ENCODE data around the gene FILIP1L.

The FILIP1L gene

DNA sequence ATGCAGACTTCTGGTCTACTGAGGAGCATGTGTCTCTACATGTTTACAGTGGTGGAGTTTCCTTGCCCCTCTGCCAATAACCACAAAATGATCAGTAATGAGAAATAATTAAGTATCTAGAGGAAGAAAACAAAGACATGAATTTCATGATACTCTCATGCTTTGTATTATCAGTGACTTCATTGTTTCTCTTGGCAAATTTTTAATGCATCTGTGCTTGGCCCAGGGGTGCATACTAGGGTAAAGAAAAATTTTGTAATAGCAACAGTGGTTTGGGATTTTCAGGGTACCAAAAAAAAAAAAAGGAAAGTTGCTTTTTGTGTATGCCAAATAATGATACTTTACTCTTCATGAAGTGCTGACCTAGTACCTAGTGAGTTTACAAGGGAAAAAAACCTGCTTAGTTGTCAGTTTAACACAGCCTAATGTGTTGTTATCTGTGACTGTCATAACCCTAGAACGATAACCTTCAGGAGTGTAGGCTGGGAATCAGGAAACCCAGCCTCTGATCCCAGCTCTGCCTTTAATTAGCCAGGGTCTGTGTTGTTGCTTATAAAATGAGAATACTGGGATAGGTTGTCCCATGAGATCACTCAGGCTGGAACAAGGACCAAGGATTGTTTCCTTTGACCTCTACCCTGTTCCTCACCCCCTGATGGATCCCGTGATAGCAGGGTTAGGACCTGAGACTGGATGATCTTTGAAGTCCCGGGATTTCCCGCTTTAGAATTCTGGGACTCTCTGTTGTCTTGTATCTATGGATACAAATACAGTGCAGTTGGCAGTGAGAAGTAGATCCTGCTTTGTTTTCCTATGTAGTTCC, 179.1 kb downstream of the FILIP1L start (continued):
- TF ChIP-seq TCF4 (CRISPR knock-in tag; IDR thresholded peaks at IDR 0.05; ENCODE audit: borderline replicate concordance) (no peak), GLIS3 (CRISPR knock-in tag; IDR thresholded peaks at IDR 0.05) (no peak)

DNA sequence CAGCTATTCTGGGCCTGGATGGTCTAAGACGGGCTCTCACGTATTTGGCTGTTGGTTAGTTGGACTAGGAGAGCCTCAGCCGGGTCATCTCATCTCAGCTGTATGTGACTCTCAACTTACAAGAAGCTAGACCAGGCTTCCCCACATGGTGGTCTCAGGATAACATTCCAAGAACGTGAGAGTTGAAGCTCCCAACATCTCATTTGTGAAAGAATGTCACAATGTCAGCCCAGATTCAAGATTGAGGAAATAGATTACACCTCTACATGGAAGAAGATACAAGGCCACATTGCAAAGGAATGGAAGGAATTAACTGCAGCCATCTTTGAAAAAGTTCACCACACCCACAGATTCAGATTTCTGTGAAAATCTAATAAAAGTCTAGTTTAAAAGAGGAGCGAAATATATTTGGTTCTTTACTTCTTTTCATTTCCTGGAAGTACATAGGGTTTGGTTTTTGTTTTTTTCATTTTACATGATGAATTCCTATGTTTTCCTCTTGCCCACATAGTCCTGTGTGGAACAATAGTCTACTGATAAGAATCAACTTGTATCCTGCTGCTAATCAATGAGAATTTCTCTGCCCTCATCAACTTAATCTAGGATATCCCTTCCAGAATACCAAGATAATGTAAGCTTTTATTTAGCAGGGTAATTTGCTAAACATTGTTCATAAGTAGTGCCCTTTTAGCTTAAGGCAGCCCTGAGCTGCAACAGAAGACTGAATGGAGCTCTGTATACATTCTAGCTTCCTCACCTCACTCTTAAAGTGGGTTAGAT, 180.1 kb downstream of the FILIP1L start:
- TF ChIP-seq ESRRG (CRISPR knock-in tag; IDR thresholded peaks at IDR 0.05) (no peak), ARNTL (CRISPR knock-in tag; IDR thresholded peaks at IDR 0.05; ENCODE audit: borderline replicate concordance, low read depth) (no peak), BACH2 (CRISPR knock-in tag; IDR thresholded peaks at IDR 0.05; ENCODE audit: borderline replicate concordance) (no peak), ISL1 (CRISPR knock-in tag; IDR thresholded peaks at IDR 0.05) (no peak), RARB (CRISPR knock-in tag; IDR thresholded peaks at IDR 0.05) (no peak), CREB5 (CRISPR knock-in tag; IDR thresholded peaks at IDR 0.05; ENCODE audit: low read depth) (no peak), ZNF8 (CRISPR knock-in tag; IDR thresholded peaks at IDR 0.05) (no peak), ZNF70 (CRISPR knock-in tag; IDR thresholded peaks at IDR 0.05) (no peak), PPARA (CRISPR knock-in tag; IDR thresholded peaks at IDR 0.05; ENCODE audit: borderline replicate concordance) (no peak), ZFP3 (CRISPR knock-in tag; IDR thresholded peaks at IDR 0.05) (no peak), ZC3H10 (CRISPR knock-in tag; IDR thresholded peaks at IDR 0.05) (no peak)
- TF ChIP-seq, protein P1, sequence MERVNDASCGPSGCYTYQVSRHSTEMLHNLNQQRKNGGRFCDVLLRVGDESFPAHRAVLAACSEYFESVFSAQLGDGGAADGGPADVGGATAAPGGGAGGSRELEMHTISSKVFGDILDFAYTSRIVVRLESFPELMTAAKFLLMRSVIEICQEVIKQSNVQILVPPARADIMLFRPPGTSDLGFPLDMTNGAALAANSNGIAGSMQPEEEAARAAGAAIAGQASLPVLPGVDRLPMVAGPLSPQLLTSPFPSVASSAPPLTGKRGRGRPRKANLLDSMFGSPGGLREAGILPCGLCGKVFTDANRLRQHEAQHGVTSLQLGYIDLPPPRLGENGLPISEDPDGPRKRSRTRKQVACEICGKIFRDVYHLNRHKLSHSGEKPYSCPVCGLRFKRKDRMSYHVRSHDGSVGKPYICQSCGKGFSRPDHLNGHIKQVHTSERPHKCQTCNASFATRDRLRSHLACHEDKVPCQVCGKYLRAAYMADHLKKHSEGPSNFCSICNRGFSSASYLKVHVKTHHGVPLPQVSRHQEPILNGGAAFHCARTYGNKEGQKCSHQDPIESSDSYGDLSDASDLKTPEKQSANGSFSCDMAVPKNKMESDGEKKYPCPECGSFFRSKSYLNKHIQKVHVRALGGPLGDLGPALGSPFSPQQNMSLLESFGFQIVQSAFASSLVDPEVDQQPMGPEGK (CRISPR knock-in tag; IDR thresholded peaks at IDR 0.05; ENCODE audit: borderline replicate concordance) = no peak
- TF ChIP-seq, protein P2, sequence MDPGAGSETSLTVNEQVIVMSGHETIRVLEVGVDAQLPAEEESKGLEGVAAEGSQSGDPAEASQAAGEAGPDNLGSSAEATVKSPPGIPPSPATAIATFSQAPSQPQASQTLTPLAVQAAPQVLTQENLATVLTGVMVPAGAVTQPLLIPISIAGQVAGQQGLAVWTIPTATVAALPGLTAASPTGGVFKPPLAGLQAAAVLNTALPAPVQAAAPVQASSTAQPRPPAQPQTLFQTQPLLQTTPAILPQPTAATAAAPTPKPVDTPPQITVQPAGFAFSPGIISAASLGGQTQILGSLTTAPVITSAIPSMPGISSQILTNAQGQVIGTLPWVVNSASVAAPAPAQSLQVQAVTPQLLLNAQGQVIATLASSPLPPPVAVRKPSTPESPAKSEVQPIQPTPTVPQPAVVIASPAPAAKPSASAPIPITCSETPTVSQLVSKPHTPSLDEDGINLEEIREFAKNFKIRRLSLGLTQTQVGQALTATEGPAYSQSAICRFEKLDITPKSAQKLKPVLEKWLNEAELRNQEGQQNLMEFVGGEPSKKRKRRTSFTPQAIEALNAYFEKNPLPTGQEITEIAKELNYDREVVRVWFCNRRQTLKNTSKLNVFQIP (CRISPR knock-in tag; IDR thresholded peaks at IDR 0.05; ENCODE audit: borderline replicate concordance, low read depth) = no peak
- TF ChIP-seq, protein P3, sequence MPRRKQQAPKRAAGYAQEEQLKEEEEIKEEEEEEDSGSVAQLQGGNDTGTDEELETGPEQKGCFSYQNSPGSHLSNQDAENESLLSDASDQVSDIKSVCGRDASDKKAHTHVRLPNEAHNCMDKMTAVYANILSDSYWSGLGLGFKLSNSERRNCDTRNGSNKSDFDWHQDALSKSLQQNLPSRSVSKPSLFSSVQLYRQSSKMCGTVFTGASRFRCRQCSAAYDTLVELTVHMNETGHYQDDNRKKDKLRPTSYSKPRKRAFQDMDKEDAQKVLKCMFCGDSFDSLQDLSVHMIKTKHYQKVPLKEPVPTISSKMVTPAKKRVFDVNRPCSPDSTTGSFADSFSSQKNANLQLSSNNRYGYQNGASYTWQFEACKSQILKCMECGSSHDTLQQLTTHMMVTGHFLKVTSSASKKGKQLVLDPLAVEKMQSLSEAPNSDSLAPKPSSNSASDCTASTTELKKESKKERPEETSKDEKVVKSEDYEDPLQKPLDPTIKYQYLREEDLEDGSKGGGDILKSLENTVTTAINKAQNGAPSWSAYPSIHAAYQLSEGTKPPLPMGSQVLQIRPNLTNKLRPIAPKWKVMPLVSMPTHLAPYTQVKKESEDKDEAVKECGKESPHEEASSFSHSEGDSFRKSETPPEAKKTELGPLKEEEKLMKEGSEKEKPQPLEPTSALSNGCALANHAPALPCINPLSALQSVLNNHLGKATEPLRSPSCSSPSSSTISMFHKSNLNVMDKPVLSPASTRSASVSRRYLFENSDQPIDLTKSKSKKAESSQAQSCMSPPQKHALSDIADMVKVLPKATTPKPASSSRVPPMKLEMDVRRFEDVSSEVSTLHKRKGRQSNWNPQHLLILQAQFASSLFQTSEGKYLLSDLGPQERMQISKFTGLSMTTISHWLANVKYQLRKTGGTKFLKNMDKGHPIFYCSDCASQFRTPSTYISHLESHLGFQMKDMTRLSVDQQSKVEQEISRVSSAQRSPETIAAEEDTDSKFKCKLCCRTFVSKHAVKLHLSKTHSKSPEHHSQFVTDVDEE (CRISPR knock-in tag; IDR thresholded peaks at IDR 0.05) = no peak
- TF ChIP-seq, protein P4, sequence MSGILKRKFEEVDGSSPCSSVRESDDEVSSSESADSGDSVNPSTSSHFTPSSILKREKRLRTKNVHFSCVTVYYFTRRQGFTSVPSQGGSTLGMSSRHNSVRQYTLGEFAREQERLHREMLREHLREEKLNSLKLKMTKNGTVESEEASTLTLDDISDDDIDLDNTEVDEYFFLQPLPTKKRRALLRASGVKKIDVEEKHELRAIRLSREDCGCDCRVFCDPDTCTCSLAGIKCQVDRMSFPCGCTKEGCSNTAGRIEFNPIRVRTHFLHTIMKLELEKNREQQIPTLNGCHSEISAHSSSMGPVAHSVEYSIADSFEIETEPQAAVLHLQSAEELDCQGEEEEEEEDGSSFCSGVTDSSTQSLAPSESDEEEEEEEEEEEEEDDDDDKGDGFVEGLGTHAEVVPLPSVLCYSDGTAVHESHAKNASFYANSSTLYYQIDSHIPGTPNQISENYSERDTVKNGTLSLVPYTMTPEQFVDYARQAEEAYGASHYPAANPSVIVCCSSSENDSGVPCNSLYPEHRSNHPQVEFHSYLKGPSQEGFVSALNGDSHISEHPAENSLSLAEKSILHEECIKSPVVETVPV (CRISPR knock-in tag; IDR thresholded peaks at IDR 0.05) = no peak
- ATAC-seq = no peak

GRCh38 chr3:99931059-99931458, 183.2 kb downstream of the FILIP1L start:
- no peak for ATAC-seq
- TF ChIP-seq ZNF70 (CRISPR knock-in tag; IDR thresholded peaks at IDR 0.05) = no peak
- TF ChIP-seq ZFP30 (CRISPR knock-in tag; IDR thresholded peaks at IDR 0.05) = no peak
- no peak for TF ChIP-seq ZNF8 (CRISPR knock-in tag; IDR thresholded peaks at IDR 0.05)
- no peak for TF ChIP-seq OSR1 (CRISPR knock-in tag; IDR thresholded peaks at IDR 0.05)
- TF ChIP-seq, protein P4 (CRISPR knock-in tag; IDR thresholded peaks at IDR 0.05) = no peak
- TF ChIP-seq CREB5 (CRISPR knock-in tag; IDR thresholded peaks at IDR 0.05; ENCODE audit: low read depth) = no peak
- TF ChIP-seq, protein P2 (CRISPR knock-in tag; IDR thresholded peaks at IDR 0.05; ENCODE audit: borderline replicate concordance, low read depth) = no peak
